Measurements from ENCODE around the gene SPOCK1.

- TF ChIP-seq NFRKB (IDR thresholded peaks at IDR 0.05): no peak
- no peak for TF ChIP-seq BHLHE40 (IDR thresholded peaks at IDR 0.05; ENCODE audit: borderline replicate concordance)
These were observed 6.8 kb downstream of the SPOCK1 start for GRCh38 chr5:137492331-137492730.

Data from HEK293T (cell line).